Activated B cell treated with CpG ODN at 0.5 μM for 24 hours (primary cell): ENCODE measurements around the gene HSF2BP. TPM values are rescaled to one million over a fixed set of nuclear protein-coding genes. Genes with fewer than 3 reads are reported as not detected.
"Not testable (repeated sequence)": the region's sequence is repeated elsewhere in the genome, so short reads cannot be mapped to it uniquely, and the experiment has no call there.

ENCODE experiments used
- ATAC-seq: fragments of 200-7000 bp; cut with Tn5 transposase; one replicate; pipeline ENCODE4 v1.10.0; 2021; ENCODE audit warnings: low read depth, mild to moderate bottlenecking, moderate library complexity
- CTCF ChIA-PET: fragments of 350-600 bp; sonication (Branson Sonifier 250); formaldehyde crosslinking; loops from one replicate; lab custom pipeline; 2021; ENCODE audit warnings: antibody characterized with exemption; lab: Charles Lee
- POLR2A ChIA-PET: fragments of 350-600 bp; sonication (Branson Sonifier 250); formaldehyde crosslinking; loops from one replicate; lab custom pipeline; 2021; ENCODE audit warnings: antibody characterized with exemption; lab: Charles Lee
- DNase-seq: peaks from one replicate; pipeline ENCODE4 v3.0.0; 2022
- H3K27ac Mint-ChIP-seq: one replicate; pipeline ENCODE4 v1.8.0; 2020; ENCODE audit warnings: mixed read lengths
- H3K27me3 Mint-ChIP-seq: one replicate; pipeline ENCODE4 v1.8.0; 2021; ENCODE audit warnings: mixed read lengths
- H3K36me3 Mint-ChIP-seq: one replicate; pipeline ENCODE4 v1.8.0; 2021; ENCODE audit warnings: low read depth, mixed read lengths
- H3K4me1 Mint-ChIP-seq: one replicate; pipeline ENCODE4 v1.8.0; 2021; ENCODE audit warnings: mixed read lengths
- H3K4me3 Mint-ChIP-seq: one replicate; pipeline ENCODE4 v1.8.0; 2020; ENCODE audit warnings: mild to moderate bottlenecking, mixed read lengths
- H3K9me3 Mint-ChIP-seq: one replicate; pipeline ENCODE4 v1.8.0; 2020; ENCODE audit warnings: mixed read lengths
- intact Hi-C: fragments of 100-400 bp; cut with micrococcal nuclease; formaldehyde crosslinking; loops from one replicate; pipeline ENCODE4 v1.15.1; 2024
- total RNA-seq: library from RNA; stranded (reverse); gene quantifications from 2 replicates; pipeline ENCODE4 v1.2.3, GENCODE V29; 2022
- TF ChIP-seq, protein P1 (sequence below): fragments of 200-600 bp; IDR thresholded peaks from one replicate; pipeline ENCODE4 v1.8.0; 2022; ENCODE audit warnings: antibody characterized with exemption, mild to moderate bottlenecking

Gene HSF2BP
- total RNA-seq, 1 donor from 2014 or later = 0.58 TPM

DNA sequence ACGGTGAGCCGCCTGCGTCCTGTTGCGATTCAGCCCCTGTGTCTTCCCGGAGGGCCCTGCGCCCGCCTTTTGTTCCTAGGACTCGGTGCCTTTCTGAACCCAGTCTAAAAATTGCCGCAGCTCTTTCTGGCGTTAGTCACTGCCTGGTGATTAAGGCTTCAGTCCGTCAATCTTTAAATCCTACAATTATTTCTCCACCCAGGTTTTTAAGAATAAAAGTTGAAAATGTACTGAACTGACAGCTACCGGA lies 43.4 kb upstream of the HSF2BP start:
- TF ChIP-seq, protein P1, sequence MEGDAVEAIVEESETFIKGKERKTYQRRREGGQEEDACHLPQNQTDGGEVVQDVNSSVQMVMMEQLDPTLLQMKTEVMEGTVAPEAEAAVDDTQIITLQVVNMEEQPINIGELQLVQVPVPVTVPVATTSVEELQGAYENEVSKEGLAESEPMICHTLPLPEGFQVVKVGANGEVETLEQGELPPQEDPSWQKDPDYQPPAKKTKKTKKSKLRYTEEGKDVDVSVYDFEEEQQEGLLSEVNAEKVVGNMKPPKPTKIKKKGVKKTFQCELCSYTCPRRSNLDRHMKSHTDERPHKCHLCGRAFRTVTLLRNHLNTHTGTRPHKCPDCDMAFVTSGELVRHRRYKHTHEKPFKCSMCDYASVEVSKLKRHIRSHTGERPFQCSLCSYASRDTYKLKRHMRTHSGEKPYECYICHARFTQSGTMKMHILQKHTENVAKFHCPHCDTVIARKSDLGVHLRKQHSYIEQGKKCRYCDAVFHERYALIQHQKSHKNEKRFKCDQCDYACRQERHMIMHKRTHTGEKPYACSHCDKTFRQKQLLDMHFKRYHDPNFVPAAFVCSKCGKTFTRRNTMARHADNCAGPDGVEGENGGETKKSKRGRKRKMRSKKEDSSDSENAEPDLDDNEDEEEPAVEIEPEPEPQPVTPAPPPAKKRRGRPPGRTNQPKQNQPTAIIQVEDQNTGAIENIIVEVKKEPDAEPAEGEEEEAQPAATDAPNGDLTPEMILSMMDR = no peak
- POLR2A ChIA-PET = no interaction called here
- Mint-ChIP-seq H3K27me3 (peaks cover 5% of the 10 kb centered on the region), H3K4me1 (peaks cover 9% of the 10 kb centered on the region), H3K4me3 (peak overlapping the region; percentile 39), H3K9me3 (no peaks in the 10 kb centered on the region), H3K27ac (no peak overlapping the region), H3K36me3 (peaks cover 1% of the 10 kb centered on the region)
- CTCF ChIA-PET = interaction anchor here (0.6 kb wide), 1 partner anchor 335 kb away, joined by 3 read pairs; no protein-coding TSS in a partner anchor
- intact Hi-C loops = no loop called here
- DNase-seq = no peak
- no peak for ATAC-seq

- H3K27ac Mint-ChIP-seq = no peak overlapping the region
- H3K9me3 Mint-ChIP-seq = no peaks in the 10 kb centered on the region
- POLR2A ChIA-PET = no interaction called here
- peak overlapping the region; percentile 39 for H3K4me3 Mint-ChIP-seq
- TF ChIP-seq, protein P1 = no peak
- intact Hi-C loops = no loop called here
- peaks cover 5% of the 10 kb centered on the region for H3K27me3 Mint-ChIP-seq
- CTCF ChIA-PET = interaction anchor here (0.6 kb wide), 1 partner anchor 334 kb away, joined by 3 read pairs; no protein-coding TSS in a partner anchor
- H3K4me1 Mint-ChIP-seq = peaks cover 9% of the 10 kb centered on the region
- no peak for DNase-seq
- H3K36me3 Mint-ChIP-seq = peaks cover 5% of the 10 kb centered on the region
- no peak for ATAC-seq
Observed at GRCh38 chr21:43701936-43702784, 42.9 kb upstream of the HSF2BP start.

DNA sequence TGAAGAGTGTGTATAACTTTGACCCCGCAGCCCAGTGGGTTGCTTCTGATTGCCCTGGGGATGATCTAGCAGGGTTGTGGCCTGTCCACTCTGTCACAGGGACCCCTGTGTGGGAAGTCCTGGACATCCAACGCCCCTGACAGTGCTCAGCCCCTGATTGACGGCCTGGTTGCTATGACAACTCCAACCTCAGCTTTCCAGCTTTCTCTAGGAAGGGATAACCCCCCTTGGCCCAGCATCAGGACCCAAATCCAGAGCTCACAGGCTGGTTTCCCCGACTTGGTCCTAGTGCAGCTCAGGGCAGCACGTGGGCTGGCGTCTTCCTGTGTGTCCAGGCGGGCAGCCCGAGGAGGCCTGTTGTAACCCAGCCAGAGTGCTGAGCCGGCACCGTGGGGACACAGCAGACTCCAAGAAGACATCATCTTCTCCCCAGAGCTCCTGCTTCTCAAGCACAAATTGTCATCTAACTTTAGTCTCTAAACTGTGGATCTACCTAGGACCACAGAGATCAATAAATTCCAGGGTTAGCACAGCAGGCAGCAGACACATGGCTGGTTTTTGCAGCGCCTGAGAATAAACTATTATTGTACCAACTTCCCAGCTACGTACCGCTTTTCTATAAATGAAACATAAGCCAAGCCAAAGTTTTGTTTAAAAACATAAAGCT lies 40.8 kb upstream of the HSF2BP start:
- DNase-seq (no peak), ATAC-seq (no peak)
- ChIA-PET POLR2A (interaction anchor here (0.9 kb wide), 1 partner anchor 13 kb away, joined by 3 read pairs; no protein-coding TSS in a partner anchor), CTCF (interaction anchor here (0.6 kb wide), 1 partner anchor 54 kb away, joined by 4 read pairs; no protein-coding TSS in a partner anchor)
- no peaks in the 10 kb centered on the region for H3K9me3 Mint-ChIP-seq
- no peak overlapping the region for H3K4me3 Mint-ChIP-seq
- TF ChIP-seq, protein P1 = no peak
- H3K4me1 Mint-ChIP-seq = peaks cover 9% of the 10 kb centered on the region
- no peak overlapping the region for H3K27ac Mint-ChIP-seq
- H3K36me3 Mint-ChIP-seq = peaks cover 19% of the 10 kb centered on the region
- H3K27me3 Mint-ChIP-seq = peaks cover 5% of the 10 kb centered on the region
- intact Hi-C loops = no loop called here

GRCh38 chr21:43699492-43699777 lies 40.1 kb upstream of the HSF2BP start:
- H3K27me3 Mint-ChIP-seq, ATAC-seq, intact Hi-C loops, CTCF ChIA-PET, H3K4me1 Mint-ChIP-seq, POLR2A ChIA-PET, H3K9me3 Mint-ChIP-seq, H3K4me3 Mint-ChIP-seq, H3K27ac Mint-ChIP-seq, DNase-seq: not testable (repeated sequence)
- H3K36me3 Mint-ChIP-seq = peaks cover 24% of the 10 kb centered on the region

DNA sequence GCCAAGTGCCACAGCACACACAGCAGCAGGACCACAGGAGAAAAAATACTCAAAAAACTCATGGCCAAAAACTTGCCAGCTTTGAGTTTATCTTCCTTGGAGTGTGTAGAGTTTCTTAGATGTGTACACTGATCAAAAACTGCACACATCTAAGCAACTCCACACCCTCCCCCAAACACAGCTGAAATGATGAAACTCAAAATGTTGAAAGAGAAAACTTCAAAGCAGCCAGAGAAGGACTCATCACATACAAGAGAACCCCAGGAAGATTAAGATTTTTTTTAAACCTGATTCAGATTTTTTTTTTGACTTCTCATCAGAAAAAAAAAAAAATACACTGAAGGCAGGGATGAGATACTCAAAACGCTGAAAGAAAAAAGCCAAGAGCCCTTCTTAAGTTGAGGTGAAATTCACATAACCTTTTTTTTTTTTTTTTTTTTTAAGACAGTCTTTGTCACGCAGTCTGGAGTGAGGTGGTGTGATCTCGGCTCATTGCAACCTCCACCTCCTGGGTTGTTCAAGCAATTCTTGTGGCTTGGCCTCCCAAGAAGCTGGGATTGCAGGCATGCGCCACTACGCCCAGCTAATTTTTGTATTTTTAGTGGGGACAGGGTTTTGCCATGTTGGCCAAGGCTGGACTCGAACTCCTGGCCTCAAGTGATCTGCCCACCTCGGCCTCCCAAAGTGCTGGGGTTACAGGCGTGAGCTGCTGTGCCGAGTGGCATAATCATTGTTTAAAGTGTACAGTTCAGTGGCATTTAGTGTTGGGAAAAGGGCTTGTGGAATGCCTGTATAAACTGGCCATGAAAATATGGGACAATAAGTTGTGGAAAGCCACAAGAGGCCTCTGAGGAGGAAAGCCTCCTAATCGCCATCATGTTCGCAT lies 38.7 kb upstream of the HSF2BP start:
- intact Hi-C loops = no loop called here
- TF ChIP-seq, protein P1 = no peak
- Mint-ChIP-seq H3K36me3 (peaks cover 38% of the 10 kb centered on the region), H3K27ac (no peak overlapping the region), H3K27me3 (no peaks in the 10 kb centered on the region), H3K4me3 (no peak overlapping the region), H3K4me1 (peaks cover 4% of the 10 kb centered on the region), H3K9me3 (no peaks in the 10 kb centered on the region)
- CTCF ChIA-PET = no interaction called here
- no peak for ATAC-seq
- no peak for DNase-seq
- POLR2A ChIA-PET = interaction anchor here (0.7 to 0.8 kb wide), 2 partner anchors 10 to 312 kb away, joined by 4 to 8 read pairs; no protein-coding TSS in a partner anchor
